Raji (cell line): ENCODE data around the gene SLC29A1.

Source experiments
- POLR2A ChIP-seq: IDR thresholded peaks from 2 replicates; pipeline ENCODE4 v1.6.1; 2011; ENCODE audit warnings: low read depth, low read length, control low read depth; ENCODE audit not compliant: insufficient read depth

The SLC29A1 gene

GRCh38 chr6:44270526-44271405 is 47.4 kb downstream of the SLC29A1 start:
- TF ChIP-seq POLR2A, result no peak

GRCh38 chr6:44271406-44271723 is 48.0 kb downstream of the SLC29A1 start:
- no peak for TF ChIP-seq POLR2A

DNA sequence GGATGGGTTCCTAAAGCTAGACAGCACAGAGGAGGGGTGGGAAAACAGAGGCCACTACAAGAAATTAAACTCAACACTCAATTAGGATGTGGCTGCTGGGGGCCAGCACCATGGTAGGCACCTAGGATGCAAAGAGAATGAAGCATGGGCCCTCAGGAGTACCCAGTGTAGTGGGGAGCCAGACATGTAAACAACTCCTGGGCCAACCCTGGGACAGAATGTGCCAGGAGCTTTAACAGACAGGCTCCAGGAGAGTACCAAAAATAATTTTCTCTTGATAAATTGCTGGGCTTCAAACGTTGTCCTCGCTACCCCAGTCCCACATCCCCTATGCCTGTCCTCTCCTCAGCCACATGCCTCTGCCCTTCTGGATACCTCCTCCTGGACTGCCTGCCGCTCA is 48.5 kb downstream of the SLC29A1 start:
- no peak for TF ChIP-seq POLR2A

GRCh38 chr6:44272529-44272928 is 49.1 kb downstream of the SLC29A1 start:
- TF ChIP-seq POLR2A, result no peak

DNA sequence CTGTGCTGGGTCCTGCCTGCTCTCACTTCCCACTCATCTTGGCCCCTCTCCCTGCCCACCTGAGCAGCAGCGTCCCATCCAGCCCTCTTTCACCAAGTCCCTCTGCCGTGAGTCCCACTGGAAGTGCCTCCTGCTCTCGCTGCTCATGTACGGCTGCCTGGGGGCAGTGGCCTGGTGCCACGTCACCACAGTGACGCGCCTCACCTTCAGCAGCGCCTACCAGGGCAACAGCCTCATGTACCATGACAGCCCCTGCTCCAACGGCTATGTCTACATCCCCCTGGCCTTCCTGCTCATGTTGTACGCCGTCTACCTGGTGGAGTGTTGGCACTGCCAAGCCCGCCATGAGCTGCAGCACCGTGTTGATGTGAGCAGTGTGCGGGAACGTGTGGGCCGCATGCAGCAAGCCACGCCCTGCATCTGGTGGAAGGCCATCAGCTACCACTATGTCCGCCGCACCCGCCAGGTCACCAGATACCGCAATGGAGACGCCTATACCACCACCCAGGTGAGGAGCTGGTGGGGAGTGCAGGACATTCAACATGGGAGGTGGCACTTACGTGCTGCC is 49.7 kb downstream of the SLC29A1 start:
- no peak for TF ChIP-seq POLR2A

- TF ChIP-seq POLR2A, result no peak
Observed at GRCh38 chr6:44273617-44274016, 50.2 kb downstream of the SLC29A1 start.

- no peak for TF ChIP-seq POLR2A
Observed at GRCh38 chr6:44275271-44275748, 51.9 kb downstream of the SLC29A1 start.

DNA sequence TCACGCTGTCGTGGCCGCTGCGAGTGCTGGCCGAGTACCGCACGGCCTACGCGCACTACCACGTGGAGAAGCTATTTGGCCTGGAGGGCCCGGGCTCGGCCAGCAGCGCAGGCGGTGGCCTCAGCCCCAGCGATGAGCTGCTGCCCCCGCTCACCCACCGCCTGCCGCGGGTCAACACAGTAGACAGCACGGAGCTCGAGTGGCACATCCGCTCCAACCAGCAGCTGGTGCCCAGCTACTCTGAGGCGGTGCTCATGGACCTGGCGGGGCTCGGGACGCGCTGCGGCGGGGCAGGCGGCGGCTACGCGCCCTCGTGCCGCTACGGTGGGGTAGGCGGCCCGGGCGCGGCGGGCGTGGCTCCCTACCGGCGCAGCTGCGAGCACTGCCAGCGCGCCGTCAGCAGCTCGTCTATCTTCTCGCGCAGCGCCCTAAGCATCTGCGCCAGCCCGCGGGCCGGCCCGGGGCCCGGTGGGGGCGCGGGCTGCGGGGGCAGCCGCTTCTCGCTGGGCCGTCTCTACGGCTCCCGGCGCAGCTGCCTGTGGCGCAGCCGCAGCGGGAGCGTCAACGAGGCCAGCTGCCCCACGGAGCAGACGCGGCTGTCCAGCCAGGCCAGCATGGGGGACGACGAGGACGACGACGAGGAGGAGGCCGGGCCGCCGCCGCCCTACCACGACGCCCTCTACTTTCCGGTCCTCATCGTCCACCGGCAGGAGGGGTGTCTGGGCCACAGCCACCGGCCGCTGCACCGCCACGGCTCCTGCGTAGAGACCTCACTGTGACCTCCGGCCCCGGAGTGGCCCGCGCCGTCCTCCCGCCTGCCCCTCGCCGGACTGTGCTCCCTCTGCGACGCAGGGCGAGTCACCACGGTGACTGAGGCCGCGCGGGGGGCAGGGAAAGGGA is 52.6 kb downstream of the SLC29A1 start:
- no peak for TF ChIP-seq POLR2A

DNA sequence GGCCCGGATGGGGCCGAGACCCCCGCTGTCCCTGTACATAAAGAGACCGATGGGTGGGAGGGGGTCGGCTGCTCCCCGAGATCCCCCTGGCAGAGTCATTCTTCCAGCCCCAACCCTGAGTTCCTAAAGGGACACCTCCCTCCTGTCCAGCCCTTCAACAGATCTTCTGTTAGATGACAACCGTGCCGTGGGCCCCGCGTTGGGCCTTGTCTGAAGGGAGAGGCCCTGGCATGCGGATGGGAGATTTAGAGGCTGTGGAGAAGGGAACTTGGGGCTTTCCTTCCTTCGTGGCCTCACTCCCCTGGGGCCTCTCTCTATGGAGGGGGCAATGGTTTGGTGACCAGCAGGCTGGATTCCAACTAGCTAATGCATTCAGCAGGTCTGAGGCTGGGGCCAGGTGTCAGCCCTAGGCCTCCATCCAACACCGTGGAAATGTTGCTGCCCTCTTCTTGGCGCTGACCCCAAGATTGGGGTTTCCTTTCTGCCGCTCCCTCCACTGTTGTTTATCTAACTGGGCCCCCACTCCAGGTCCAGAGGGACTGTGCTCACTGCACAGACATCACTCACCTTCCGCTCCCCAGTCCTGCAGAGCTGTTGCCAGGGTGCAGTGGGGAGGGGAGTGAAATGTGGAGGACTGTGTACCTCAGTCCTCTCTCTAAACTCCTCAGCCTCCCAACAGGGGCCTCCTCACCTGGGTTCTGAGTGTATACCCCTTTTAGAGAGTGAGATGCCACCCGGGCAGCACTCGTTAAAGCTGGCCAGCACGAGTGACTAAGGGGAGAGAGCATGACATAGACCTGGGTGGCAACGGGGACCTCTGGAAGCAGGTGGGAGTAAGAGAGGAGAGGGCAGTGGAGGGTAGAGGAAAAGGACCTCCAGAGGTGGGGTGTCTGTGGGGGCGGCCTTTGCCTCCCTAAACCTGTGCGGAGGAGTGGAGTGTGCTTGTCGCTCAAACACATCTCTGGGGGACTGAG is 53.6 kb downstream of the SLC29A1 start:
- TF ChIP-seq POLR2A, result no peak

- no peak for TF ChIP-seq POLR2A
Observed at GRCh38 chr6:44277763-44278162, 54.4 kb downstream of the SLC29A1 start.

- TF ChIP-seq POLR2A, result no peak
Observed at GRCh38 chr6:44278315-44278714, 54.9 kb downstream of the SLC29A1 start.

GRCh38 chr6:44278774-44279697 is 55.6 kb downstream of the SLC29A1 start:
- no peak for TF ChIP-seq POLR2A
